IMR-90 (cell line): Measurements from ENCODE around the gene OXER1. TPM values are rescaled to one million over a fixed set of nuclear protein-coding genes. Genes with fewer than 3 reads are reported as not detected.
A peak's percentile ranks its signal among the peaks of the same experiment; 100 is the strongest.

ENCODE experiments used
- ATAC-seq: fragments of 200-7000 bp; cut with Tn5 transposase; 2 replicates; pipeline ENCODE4 v1.9.1; 2020; ENCODE audit warnings: low read depth, mild to moderate bottlenecking, moderate library complexity
- BruUV-seq: library from RNA; stranded (reverse); fragments of 400-500 nt; replicated peaks from 2 replicates; lab custom pipeline; 2021; lab: Mats Ljungman, UMichigan
- CTCF ChIA-PET: fragments of 300-600 bp; formaldehyde crosslinking; extraction: SDS; loops from one replicate; lab custom pipeline; 2021; ENCODE audit warnings: antibody characterized with exemption; lab: Yijun Ruan, JAX
- POLR2A ChIA-PET: fragments of 300-600 bp; sonication (Branson Sonifier 250); formaldehyde crosslinking; loops from one replicate; lab custom pipeline; 2022; ENCODE audit warnings: antibody characterized with exemption; ENCODE audit not compliant: unreplicated experiment; lab: Charles Lee
- DNase-seq: peaks from one replicate; pipeline ENCODE4 v3.0.0; 2013
- H2AFZ ChIP-seq: replicated peaks from 2 replicates; pipeline ENCODE3; 2013; ENCODE audit warnings: low read length, mild to moderate bottlenecking; ENCODE audit not compliant: poor library complexity
- H2AK5ac ChIP-seq: 2 replicates; pipeline ENCODE4 v1.6.1; 2013; ENCODE audit warnings: low read depth, low read length, inconsistent platforms
- H2AK9ac ChIP-seq: replicated peaks from 2 replicates; pipeline ENCODE3; 2013; ENCODE audit warnings: mild to moderate bottlenecking, low read depth, low read length, moderate library complexity; ENCODE audit not compliant: poor library complexity
- H2BK120ac ChIP-seq: 2 replicates; pipeline ENCODE4 v1.6.1; 2013; ENCODE audit warnings: low read depth, low read length, inconsistent platforms
- H2BK15ac ChIP-seq: 3 replicates; pipeline ENCODE4 v1.6.1; 2013; ENCODE audit warnings: low read depth, low read length, inconsistent platforms
- H2BK20ac ChIP-seq: 2 replicates; pipeline ENCODE4 v1.6.1; 2013; ENCODE audit warnings: low read depth, mild to moderate bottlenecking, inconsistent platforms, low read length, moderate library complexity
- H2BK5ac ChIP-seq: 2 replicates; pipeline ENCODE4 v1.6.1; 2013; ENCODE audit warnings: mild to moderate bottlenecking, low read depth, low read length, inconsistent platforms; ENCODE audit not compliant: poor library complexity, severe bottlenecking
- H3K14ac ChIP-seq: replicated peaks from 2 replicates; pipeline ENCODE4 v1.6.1; 2013; ENCODE audit warnings: low read depth, low read length, inconsistent platforms
- H3K18ac ChIP-seq: 2 replicates; pipeline ENCODE4 v1.6.1; 2013; ENCODE audit warnings: low read depth, low read length, control low read depth
- H3K23ac ChIP-seq: 2 replicates; pipeline ENCODE4 v1.6.1; 2013; ENCODE audit warnings: low read depth, low read length, inconsistent platforms
- H3K27ac ChIP-seq: 2 replicates; pipeline ENCODE4 v1.5.1; 2013; ENCODE audit warnings: mild to moderate bottlenecking, control low read depth, low read length; ENCODE audit not compliant: insufficient read depth
- H3K27me3 ChIP-seq: 2 replicates; pipeline ENCODE4 v1.6.1; 2013; ENCODE audit warnings: low read length; ENCODE audit not compliant: control insufficient read depth, insufficient read depth
- H3K36me3 ChIP-seq: 2 replicates; pipeline ENCODE4 v1.6.1; 2013; ENCODE audit warnings: low read length, mixed read lengths; ENCODE audit not compliant: control insufficient read depth, insufficient read depth
- H3K4ac ChIP-seq: 2 replicates; pipeline ENCODE4 v1.6.1; 2013; ENCODE audit warnings: low read depth, low read length, inconsistent platforms
- H3K4me1 ChIP-seq: 2 replicates; pipeline ENCODE4 v1.6.1; 2013; ENCODE audit warnings: low read length, mixed read lengths; ENCODE audit not compliant: control insufficient read depth, insufficient read depth
- H3K4me2 ChIP-seq: 2 replicates; pipeline ENCODE4 v1.6.1; 2013; ENCODE audit warnings: low read depth, mild to moderate bottlenecking, control low read depth, low read length, moderate library complexity
- H3K4me3 ChIP-seq: 2 replicates; pipeline ENCODE4 v1.5.1; 2013; ENCODE audit warnings: low read depth, mild to moderate bottlenecking, control low read depth, low read length, moderate library complexity; ENCODE audit not compliant: insufficient read depth
- H3K56ac ChIP-seq: 2 replicates; pipeline ENCODE4 v1.6.1; 2013; ENCODE audit warnings: low read length, inconsistent platforms; ENCODE audit not compliant: insufficient read depth; ENCODE audit errors: extremely low read depth
- H3K79me1 ChIP-seq, 2 experiments: 2 replicates each; pipeline ENCODE4 v1.6.1; 2013; ENCODE audit warnings: low read length in 2 of 2, inconsistent platforms in 1 of 2, low read depth in 1 of 2
- H3K9ac ChIP-seq: 2 replicates; pipeline ENCODE4 v1.6.1; 2013; ENCODE audit warnings: low read depth, low read length, control low read depth
- H3K9me1 ChIP-seq: 2 replicates; pipeline ENCODE4 v1.6.1; 2013; ENCODE audit warnings: low read length, inconsistent platforms; ENCODE audit not compliant: insufficient read depth
- H3K9me3 ChIP-seq: 2 replicates; pipeline ENCODE4 v1.6.1; 2013; ENCODE audit warnings: low read length; ENCODE audit not compliant: control insufficient read depth, insufficient read depth
- H4K20me1 ChIP-seq: 2 replicates; pipeline ENCODE4 v1.6.1; 2013; ENCODE audit warnings: low read length, inconsistent platforms; ENCODE audit not compliant: insufficient read depth
- H4K5ac ChIP-seq: 2 replicates; pipeline ENCODE4 v1.6.1; 2013; ENCODE audit warnings: mild to moderate bottlenecking, low read depth, low read length, control low read depth
- H4K8ac ChIP-seq, 2 experiments: 2 replicates each; pipeline ENCODE4 v1.6.1; 2013; ENCODE audit warnings: low read depth in 2 of 2, low read length in 2 of 2, control low read depth in 1 of 2, inconsistent platforms in 1 of 2
- H4K91ac ChIP-seq: 2 replicates; pipeline ENCODE4 v1.6.1; 2013; ENCODE audit warnings: low read depth, low read length, inconsistent platforms; ENCODE audit not compliant: insufficient read depth
- CEBPB ChIP-seq: IDR thresholded peaks from 2 replicates; pipeline ENCODE4 v1.6.1; 2012; ENCODE audit warnings: low read depth, low read length, improper control_type of control experiment
- CHD1 ChIP-seq: IDR thresholded peaks from 2 replicates; pipeline ENCODE4 v1.6.1; 2012; ENCODE audit warnings: low read depth, low read length, improper control_type of control experiment
- CTCF ChIP-seq: conservative IDR thresholded peaks from 2 replicates; pipeline ENCODE4 v1.5.1; 2012; ENCODE audit warnings: mild to moderate bottlenecking, low read depth, low read length, improper control_type of control experiment
- ELK1 ChIP-seq: fragments of 150-350 bp; IDR thresholded peaks from 2 replicates; pipeline ENCODE4 v1.6.1; 2016; ENCODE audit warnings: low read depth, mild to moderate bottlenecking, low read length, moderate library complexity, borderline replicate concordance
- MAFK ChIP-seq: IDR thresholded peaks from 2 replicates; pipeline ENCODE4 v1.6.1; 2012; ENCODE audit warnings: low read depth, low read length, improper control_type of control experiment
- MAZ ChIP-seq: IDR thresholded peaks from 2 replicates; pipeline ENCODE4 v1.6.1; 2012; ENCODE audit warnings: low read depth, mild to moderate bottlenecking, low read length, improper control_type of control experiment, moderate library complexity, borderline replicate concordance
- MXI1 ChIP-seq: IDR thresholded peaks from 2 replicates; pipeline ENCODE4 v1.6.1; 2012; ENCODE audit warnings: low read depth, mild to moderate bottlenecking, low read length, moderate library complexity, borderline replicate concordance
- NFE2L2 ChIP-seq: fragments of 150-350 bp; IDR thresholded peaks from 2 replicates; pipeline ENCODE4 v1.6.1; 2016; ENCODE audit warnings: low read depth, mild to moderate bottlenecking, low read length
- POLR2A ChIP-seq: IDR thresholded peaks from 2 replicates; pipeline ENCODE4 v1.6.1; 2012; ENCODE audit warnings: mild to moderate bottlenecking, low read depth, low read length
- RAD21 ChIP-seq: IDR thresholded peaks from 2 replicates; pipeline ENCODE4 v1.6.1; 2012; ENCODE audit warnings: low read length, improper control_type of control experiment
- RCOR1 ChIP-seq: IDR thresholded peaks from 2 replicates; pipeline ENCODE4 v1.6.1; 2012; ENCODE audit warnings: mild to moderate bottlenecking, low read length, improper control_type of control experiment; ENCODE audit not compliant: insufficient replicate concordance
- SMC3 ChIP-seq: fragments of 150-350 bp; IDR thresholded peaks from 2 replicates; pipeline ENCODE4 v1.6.1; 2016; ENCODE audit warnings: low read depth, mild to moderate bottlenecking, antibody characterized with exemption, low read length, moderate library complexity
- USF2 ChIP-seq: fragments of 150-350 bp; IDR thresholded peaks from 2 replicates; pipeline ENCODE4 v1.6.1; 2017; ENCODE audit warnings: mild to moderate bottlenecking, antibody characterized with exemption, low read length, low read depth
- WGBS, 2 experiments: methylation state at CpG; one replicate each; pipeline versions ENCODE4 v1.1.5 to v1.1.7; 2013; ENCODE audit warnings: missing lambda C conversion rate in 2 of 2; ENCODE audit not compliant: insufficient read length in 1 of 2; ENCODE audit errors: extremely low coverage in 2 of 2; 5-methylcytosine and 5-hydroxymethylcytosine counted together
- dilution Hi-C: fragments of 300-500 bp; cut with HindIII; formaldehyde crosslinking; loops from one replicate; pipeline ENCODE4 v1.14.3; 2018; ENCODE audit warnings: low sequenced_read_pairs; ENCODE audit not compliant: unreplicated experiment
- in situ Hi-C: fragments of 300-500 bp; cut with MboI; formaldehyde crosslinking; loops from 3 replicates; pipeline ENCODE4 v1.14.3; 2019; ENCODE audit warnings: low sequenced_read_pairs, inconsistent platforms, mixed read lengths
- intact Hi-C: fragments of 100-400 bp; cut with micrococcal nuclease; formaldehyde crosslinking; loops from 2 replicates; pipeline ENCODE4 v1.10.0; 2022
- polyA plus RNA-seq, 3 experiments: library from polyadenylated mRNA; depleted of rRNA; stranded (reverse); fragments of >200 nt; gene quantifications; 2 replicates each; pipeline ENCODE4 v1.2.3, GENCODE V29; 2012; ENCODE audit warnings: low replicate concordance in 1 of 3
- total RNA-seq: library from RNA; depleted of rRNA; stranded (reverse); fragments of >200 nt; gene quantifications from 2 replicates; pipeline ENCODE4 v1.2.3, GENCODE V29; 2012

OXER1 gene
- total and polyA plus RNA-seq, 2 of the 4 experiments (the other 2 are of a cell fraction): not detected

- in situ Hi-C loops: no loop called here
- Histone ChIP-seq H3K27me3 (peaks cover 3% of the 10 kb centered on the region; the same call in 1 of the 2 replicates), H3K9ac (no peak overlapping the region), H4K91ac (no peak overlapping the region), H2AFZ (no peak overlapping the region), H2BK120ac (no peak overlapping the region), H3K9me3 (peaks cover 6% of the 10 kb centered on the region), H3K56ac (no peak overlapping the region), H4K8ac (no peak overlapping the region), H4K20me1 (no peaks in the 10 kb centered on the region), H3K79me1 (no peaks in the 10 kb centered on the region), H2BK15ac (no peak overlapping the region), H2BK20ac (no peak overlapping the region), H2AK5ac (peak overlapping the region; percentile 11; the same call in 1 of the 2 replicates), H2BK5ac (no peak overlapping the region), H3K14ac (no peak overlapping the region), H3K4me2 (no peak overlapping the region), H3K4me1 (peaks cover 16% of the 10 kb centered on the region), H3K18ac (peak overlapping the region; percentile 0; the same call in 1 of the 2 replicates), H4K5ac (peak overlapping the region; percentile 0; the same call in 1 of the 2 replicates), H3K27ac (peak overlapping the region; percentile 10; the same call in 1 of the 2 replicates), H3K36me3 (no peaks in the 10 kb centered on the region), H3K4ac (no peak overlapping the region), H3K23ac (no peak overlapping the region), H3K9me1 (no peaks in the 10 kb centered on the region), H3K4me3 (no peak overlapping the region), H2AK9ac (no peak overlapping the region)
- DNase-seq: peak; percentile 54
- ChIA-PET CTCF (no interaction called here), POLR2A (interaction anchor here (1.7 kb wide), 1 partner anchor 10 kb away, joined by 4 read pairs; no protein-coding TSS in a partner anchor)
- no peak for ATAC-seq
- 0 out of 2 replicates have a peak, but pooled peaks have one; percentile 22 for TF ChIP-seq CEBPB
- no peak for TF ChIP-seq MAFK
- TF ChIP-seq SMC3: no peak
- TF ChIP-seq RAD21: no peak
- no peak for TF ChIP-seq RCOR1
- TF ChIP-seq USF2: no peak
- TF ChIP-seq MAZ: no peak
- TF ChIP-seq ELK1: no peak
- no peak for TF ChIP-seq MXI1
- TF ChIP-seq POLR2A: no peak
- no peak for TF ChIP-seq CHD1
- TF ChIP-seq NFE2L2: peak; percentile 40; the same call in 1 of the 2 replicates
- TF ChIP-seq CTCF: no peak
- dilution Hi-C loops: no loop called here
- no CpG with 5 or more reads among the region's 4 CpGs for WGBS, 2 experiments
- no TSS peak for BruUV-seq
- intact Hi-C loops: loop anchor here (5.0 kb wide), 1 partner anchor 93 kb away; no protein-coding TSS in a partner anchor
These were observed 35.9 kb upstream of the OXER1 start for GRCh38 chr2:42799881-42800280.
